Stimulated activated CD8-positive, alpha-beta memory T cell treated with anti-CD3 and anti-CD28 coated beads, Interleukin-12 subunit alpha, Interleukin-12 subunit beta, amount 100 ng/mL, for 1 hour (primary cell): ENCODE measurements around the gene FHDC1.
"Not testable (repeated sequence)": the region's sequence is repeated elsewhere in the genome, so short reads cannot be mapped to it uniquely, and the experiment has no call there.

ENCODE experiments used
- DNase-seq: peaks from one replicate; pipeline ENCODE4 v3.0.0-alpha.2; 2020; ENCODE audit warnings: low read depth

The FHDC1 gene

GRCh38 chr4:152935631-152936445, at the start of gene FHDC1:
Gene FHDC1, plus strand, starts transcription at chr4:152936323. Its CDS starts 6,735 bp downstream, at chr4:152943058.
- DNase-seq = no peak

- DNase-seq = no peak
Observed at GRCh38 chr4:152887981-152888380, 48.1 kb upstream of the FHDC1 start.

- DNase-seq = no peak
Observed at GRCh38 chr4:152892974-152893373, 43.1 kb upstream of the FHDC1 start.

GRCh38 chr4:152894673-152895072, 41.5 kb upstream of the FHDC1 start:
- DNase-seq = no peak

- no peak for DNase-seq
Observed at GRCh38 chr4:152896811-152897210, 39.3 kb upstream of the FHDC1 start.

- DNase-seq = not testable (repeated sequence)
Observed at GRCh38 chr4:152898133-152898532, 38.0 kb upstream of the FHDC1 start.

GRCh38 chr4:152898606-152899005, 37.5 kb upstream of the FHDC1 start:
- no peak for DNase-seq

DNA sequence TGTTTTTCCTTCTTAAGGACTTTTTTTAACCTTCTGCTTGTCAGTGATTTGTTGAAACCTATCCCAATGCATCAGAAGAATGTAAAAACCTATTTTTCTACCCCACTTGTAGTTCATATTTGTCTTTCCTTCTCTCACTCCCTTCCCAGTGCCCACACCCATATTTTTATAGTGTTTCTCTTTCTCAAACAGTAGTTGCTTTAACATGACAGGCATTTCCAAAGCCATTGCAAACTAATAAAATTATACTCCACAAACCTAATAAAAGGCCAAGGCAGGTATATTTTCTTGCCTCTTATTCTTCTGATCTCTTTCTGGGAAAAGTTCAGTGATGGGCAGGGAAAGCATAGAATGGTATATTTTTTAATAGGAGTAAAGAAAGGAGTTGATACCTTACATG, 35.7 kb upstream of the FHDC1 start:
- no peak for DNase-seq

- DNase-seq = no peak
Observed at GRCh38 chr4:152901205-152901604, 34.9 kb upstream of the FHDC1 start.

DNA sequence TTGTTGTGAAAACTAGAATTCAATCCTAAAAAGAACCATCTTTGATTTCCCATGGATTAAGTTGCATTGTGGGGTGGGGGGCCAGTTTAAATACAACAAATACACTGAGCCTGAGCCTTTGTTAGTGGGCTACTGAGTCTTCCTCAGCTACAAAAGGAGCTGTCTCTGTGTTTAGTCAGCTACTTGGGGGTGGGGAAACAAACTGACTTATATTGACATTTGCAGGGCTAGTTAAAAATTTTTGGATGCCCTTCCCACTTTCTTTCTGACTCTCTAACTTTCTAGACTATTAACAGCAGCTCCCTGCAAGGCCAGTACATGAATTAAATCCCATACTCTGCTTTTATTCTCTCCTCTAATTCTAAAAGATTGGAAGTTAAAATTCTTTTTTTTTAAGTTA, 32.5 kb upstream of the FHDC1 start:
- DNase-seq = no peak

DNA sequence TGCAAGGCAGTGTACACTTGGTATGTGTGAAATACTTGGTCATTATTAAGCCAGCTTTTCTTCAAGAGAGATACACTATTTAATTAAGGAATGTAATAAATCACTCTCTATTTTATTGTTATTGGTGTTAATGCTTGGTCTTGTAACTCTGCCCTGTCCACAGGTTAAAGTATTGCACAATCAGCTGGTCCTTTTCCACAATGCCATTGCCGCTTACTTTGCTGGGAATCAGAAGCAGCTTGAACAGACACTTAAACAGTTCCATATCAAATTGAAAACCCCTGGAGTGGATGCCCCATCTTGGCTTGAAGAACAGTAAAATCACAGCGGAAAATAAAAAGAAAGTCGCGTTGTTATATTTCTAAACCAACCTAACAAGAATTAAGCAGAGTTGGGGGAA, 26.2 kb upstream of the FHDC1 start:
- no peak for DNase-seq

GRCh38 chr4:152910521-152910920, 25.6 kb upstream of the FHDC1 start:
- DNase-seq = no peak

- DNase-seq = no peak
Observed at GRCh38 chr4:152917543-152918395, 18.4 kb upstream of the FHDC1 start.

DNA sequence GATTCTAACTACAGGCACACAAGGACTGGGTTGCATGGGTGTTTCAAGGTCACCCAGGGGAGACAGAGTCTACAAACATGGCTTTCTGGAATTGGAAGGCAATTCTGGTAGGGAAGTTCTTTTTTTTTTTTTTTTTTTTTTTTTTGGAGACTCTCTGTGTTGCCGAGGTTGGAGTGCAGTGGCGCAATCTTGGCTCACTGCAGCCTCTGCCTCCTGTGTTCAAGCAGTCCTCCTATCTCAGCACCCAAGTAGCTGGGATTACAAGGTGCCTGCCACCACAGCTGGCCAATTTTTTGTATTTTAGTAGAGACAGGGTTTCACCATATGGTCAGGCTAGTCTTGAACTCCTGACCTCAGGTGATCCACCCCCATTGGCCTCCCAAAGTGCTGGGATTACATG, 16.3 kb upstream of the FHDC1 start:
- DNase-seq = no peak

GRCh38 chr4:152920768-152921167, 15.4 kb upstream of the FHDC1 start:
- no peak for DNase-seq

DNA sequence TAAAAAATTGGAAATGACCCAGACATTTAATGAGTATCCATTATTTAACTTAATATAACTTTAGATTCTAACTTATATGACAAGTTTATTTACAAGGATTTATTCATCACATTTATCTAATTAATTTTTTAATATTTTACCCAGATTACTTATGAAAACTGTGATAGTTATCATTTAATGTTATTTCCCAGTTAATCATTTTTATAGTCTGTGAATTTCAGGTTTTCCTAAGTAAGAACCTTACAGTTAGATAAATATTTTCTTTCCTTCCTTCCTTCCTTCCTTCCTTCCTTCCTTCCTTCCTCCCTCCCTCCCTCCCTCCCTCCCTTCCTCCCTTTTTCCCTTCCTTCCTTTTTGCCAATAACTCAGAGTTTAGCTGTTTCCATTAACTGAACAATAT, 14.8 kb upstream of the FHDC1 start:
- DNase-seq = no peak

DNA sequence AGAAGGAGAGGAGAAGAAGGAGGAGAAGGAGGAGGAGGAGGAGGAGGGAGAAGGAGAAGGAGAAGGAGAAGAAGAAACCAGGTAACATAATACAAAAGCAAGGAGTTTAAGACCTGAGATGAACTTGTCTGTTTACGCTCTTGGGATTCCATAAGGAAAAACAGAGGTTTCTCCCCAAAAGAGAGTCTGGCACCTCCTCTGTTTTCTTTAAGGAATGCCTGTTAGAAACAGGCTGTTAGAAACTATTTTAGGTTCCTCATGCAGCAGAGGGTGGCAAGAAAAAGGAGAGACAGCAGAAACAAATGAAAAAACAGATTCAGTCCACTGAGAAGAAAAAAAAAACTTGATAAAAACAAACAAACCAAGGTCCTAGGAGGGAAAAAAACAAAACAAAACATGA, 10.3 kb upstream of the FHDC1 start:
- no peak for DNase-seq

DNA sequence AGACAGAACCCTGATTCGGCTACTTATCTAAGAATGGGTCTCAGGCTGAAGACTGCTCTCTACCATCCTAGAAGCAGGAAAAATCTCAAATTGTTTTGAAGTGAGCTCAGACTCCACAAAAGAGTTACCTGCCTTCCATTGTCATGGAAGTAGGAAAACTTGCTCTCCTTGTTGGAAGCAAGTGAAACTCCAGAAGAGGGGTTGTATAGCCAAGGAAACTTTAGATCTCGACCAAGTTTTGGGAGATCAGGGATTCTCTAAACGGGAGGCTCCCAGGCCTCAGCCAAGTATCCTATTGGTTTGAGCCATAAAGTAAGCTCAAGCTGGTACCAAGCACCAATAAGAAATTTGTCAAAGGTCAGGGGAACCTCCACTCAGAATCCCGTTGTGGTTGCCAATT, 9.2 kb upstream of the FHDC1 start:
- DNase-seq = no peak

- no peak for DNase-seq
Observed at GRCh38 chr4:152927737-152928136, 8.4 kb upstream of the FHDC1 start.

DNA sequence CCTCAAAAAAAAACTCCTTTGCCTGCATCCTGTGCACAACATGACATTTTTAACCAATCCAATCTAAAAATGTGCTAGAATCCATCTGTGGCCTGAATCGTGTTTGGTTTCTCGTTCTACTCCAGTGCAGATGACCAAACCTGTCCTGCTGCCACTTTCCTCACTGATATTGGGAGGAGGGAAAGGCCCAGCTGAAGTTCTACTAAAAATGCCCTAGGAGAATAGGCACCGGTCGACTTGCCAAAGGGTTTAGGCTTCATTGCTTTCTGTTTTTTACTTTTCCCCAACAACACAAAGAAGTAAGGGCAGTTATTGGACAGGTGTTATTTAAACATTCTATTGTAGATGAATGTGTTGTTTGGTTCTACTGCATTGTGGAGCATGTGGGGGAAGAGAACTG, 7.8 kb upstream of the FHDC1 start:
- no peak for DNase-seq

- no peak for DNase-seq
Observed at GRCh38 chr4:152929888-152930287, 6.2 kb upstream of the FHDC1 start.

- no peak for DNase-seq
Observed at GRCh38 chr4:152935143-152935542, 980 bp upstream of the FHDC1 start.
